Omental fat pad (tissue), 4 donors: ENCODE measurements around the gene CIAO2B. TPM values are rescaled to one million over a fixed set of nuclear protein-coding genes. Genes with fewer than 3 reads are reported as not detected.

ENCODE experiments used
- ATAC-seq: fragments of 150-250 bp; one replicate; pipeline ENCODE4 v1.9.1; 2016; ENCODE audit warnings: mild to moderate bottlenecking, moderate library complexity; ENCODE audit not compliant: low FRiP score
- DNase-seq: peaks from one replicate; pipeline ENCODE4 v3.0.0-alpha.2; 2019; ENCODE audit warnings: low spot score
- CTCF ChIP-seq, 3 donors: fragments of 450-650 bp; IDR thresholded peaks; one replicate each; pipeline ENCODE4 v1.5.1; 2016 to 2017; ENCODE audit warnings: antibody characterized with exemption in 3 of 3, mild to moderate bottlenecking in 3 of 3, moderate library complexity in 2 of 3
- total RNA-seq, 4 donors: library from RNA; depleted of rRNA; stranded (reverse); fragments of >200 nt; gene quantifications; one replicate each; pipeline ENCODE4 v1.1.0, GENCODE V29; 2016

The CIAO2B gene
- total RNA-seq, 4 donors from 2014 or later, result 50.4 to 86.8 (median 70.4) TPM

GRCh38 chr16:66918803-66919568 is 15.2 kb downstream of the CIAO2B start, which contains the start of gene CDH16:
Gene CDH16, minus strand, starts transcription at chr16:66918885. Its CDS starts 820 bp downstream, at chr16:66918065.
- DNase-seq (no peak), ATAC-seq (no peak)
- TF ChIP-seq CTCF (IDR thresholded peaks at IDR 0.05), result no peak

GRCh38 chr16:66918355-66918754 is 15.8 kb downstream of the CIAO2B start:
- TF ChIP-seq CTCF (IDR thresholded peaks at IDR 0.05), result no peak
- DNase-seq (no peak), ATAC-seq (no peak)

GRCh38 chr16:66917741-66918140 is 16.5 kb downstream of the CIAO2B start:
- ATAC-seq (no peak), DNase-seq (no peak)
- TF ChIP-seq CTCF (IDR thresholded peaks at IDR 0.05), result no peak

GRCh38 chr16:66916518-66916917 is 17.7 kb downstream of the CIAO2B start:
- no peak for TF ChIP-seq CTCF (IDR thresholded peaks at IDR 0.05)
- DNase-seq (no peak), ATAC-seq (no peak)

- TF ChIP-seq CTCF (IDR thresholded peaks at IDR 0.05), result no peak
- ATAC-seq, result no peak
- no peak for DNase-seq
Measured at GRCh38 chr16:66915041-66915440, 19.2 kb downstream of the CIAO2B start.

GRCh38 chr16:66914541-66914940 is 19.7 kb downstream of the CIAO2B start:
- ATAC-seq (no peak), DNase-seq (no peak)
- TF ChIP-seq CTCF (IDR thresholded peaks at IDR 0.05), result no peak

- TF ChIP-seq CTCF (IDR thresholded peaks at IDR 0.05), result no peak
Measured at GRCh38 chr16:66913711-66914110, 20.5 kb downstream of the CIAO2B start.

More at GRCh38 chr16:66913711-66914110, 20.5 kb downstream of the CIAO2B start:
- DNase-seq (no peak), ATAC-seq (no peak)
